K562 (cell line): ENCODE data around the gene ELK1. TPM values are rescaled to one million over a fixed set of nuclear protein-coding genes. Genes with fewer than 3 reads are reported as not detected.
A peak's percentile ranks its signal among the peaks of the same experiment; 100 is the strongest.

Experiments
- ATAC-seq: fragments of 200-7000 bp; cut with Tn5 transposase; 3 replicates; pipeline ENCODE4 v1.9.1; 2020; ENCODE audit warnings: moderate library complexity
- BruUV-seq: library from RNA; stranded (reverse); fragments of 400-500 nt; replicated peaks from 2 replicates; lab custom pipeline; 2021; lab: Mats Ljungman, UMichigan
- CTCF ChIA-PET: fragments of 300-600 bp; formaldehyde crosslinking; extraction: SDS; loops from one replicate; lab custom pipeline; 2021; ENCODE audit warnings: low intra/inter-chr PET ratio; lab: Yijun Ruan, JAX
- POLR2A ChIA-PET: fragments of 300-600, 350-650 bp; sonication (Branson Sonifier 250); formaldehyde crosslinking; extraction: SDS; loops from one replicate; lab custom pipeline; 2021; ENCODE audit warnings: antibody characterized with exemption, inconsistent platforms; lab: Yijun Ruan, JAX
- DNase-seq, 4 experiments: peaks; one replicate each; pipeline versions ENCODE4 v3.0.0 to v3.0.0-alpha.2; 2011 to 2018; ENCODE audit warnings: low spot score in 3 of 4, mixed read lengths in 3 of 4; ENCODE audit errors: extremely low read depth in 1 of 4
- FAIRE-seq: peaks from 2 replicates; lab custom pipeline; 2011; peaks lifted over from hg19 to GRCh38; lab: Jason Lieb, UNC
- H2AFZ ChIP-seq: 2 replicates; pipeline ENCODE4 v1.6.0; 2011; ENCODE audit warnings: low read depth, low read length, control low read depth, inconsistent platforms
- H3K27ac ChIP-seq: fragments of 200-600 bp; 3 replicates; pipeline ENCODE4 v1.8.0; 2011; ENCODE audit warnings: low read depth, mild to moderate bottlenecking, control low read depth, inconsistent platforms, low read length, moderate library complexity, mixed read lengths; ENCODE audit errors: extremely low read depth
- H3K27me3 ChIP-seq, 2 experiments: fragments of 300-600 bp in 1 of 2; 2 replicates in 1 of 2; 3 replicates in 1 of 2; pipeline versions ENCODE4 v1.6.0 to v1.8.0; 2011; ENCODE audit warnings: inconsistent platforms in 2 of 2, low read length in 2 of 2, mild to moderate bottlenecking in 1 of 2, mixed read lengths in 1 of 2, moderate library complexity in 1 of 2; ENCODE audit not compliant: control insufficient read depth in 2 of 2, insufficient read depth in 2 of 2
- H3K36me3 ChIP-seq: fragments of 300-600 bp; 3 replicates; pipeline ENCODE4 v1.8.0; 2011; ENCODE audit warnings: mild to moderate bottlenecking, low read length, inconsistent platforms; ENCODE audit not compliant: control insufficient read depth, insufficient read depth
- H3K4me1 ChIP-seq, 2 experiments: fragments of 200-600 bp in 1 of 2; replicated peaks in 1 of 2; 2 replicates in 1 of 2; 3 replicates in 1 of 2; pipeline versions ENCODE4 v1.5.1 to v1.8.0; 2011; ENCODE audit warnings: inconsistent platforms in 2 of 2, low read length in 2 of 2, mild to moderate bottlenecking in 1 of 2, mixed read lengths in 1 of 2, moderate library complexity in 1 of 2; ENCODE audit not compliant: control insufficient read depth in 2 of 2, insufficient read depth in 2 of 2
- H3K4me2 ChIP-seq: 2 replicates; pipeline ENCODE4 v1.6.1; 2011; ENCODE audit warnings: low read length, control low read depth, inconsistent platforms, mixed read lengths; ENCODE audit not compliant: insufficient read depth
- H3K4me3 ChIP-seq: fragments of 200-600 bp; sonication (generic), shearing (Covaris generic); 2 replicates; pipeline ENCODE4 v1.5.1; 2016; ENCODE audit warnings: control low read depth, inconsistent platforms
- H3K79me2 ChIP-seq: fragments of 200-600 bp; 3 replicates; pipeline ENCODE4 v1.8.0; 2011; ENCODE audit warnings: low read length, inconsistent platforms; ENCODE audit not compliant: control insufficient read depth, insufficient read depth
- H3K9ac ChIP-seq, 2 experiments: 2 replicates each; pipeline versions ENCODE4 v1.6.0 to v1.6.1; 2011; ENCODE audit warnings: low read depth in 2 of 2, low read length in 2 of 2, control low read depth in 1 of 2, inconsistent platforms in 1 of 2, mild to moderate bottlenecking in 1 of 2, mixed read lengths in 1 of 2; ENCODE audit not compliant: insufficient read depth in 1 of 2
- H3K9me1 ChIP-seq: one replicate; pipeline ENCODE4 v1.6.0; 2011; ENCODE audit warnings: inconsistent platforms, mild to moderate bottlenecking, low read length, moderate library complexity; ENCODE audit not compliant: control insufficient read depth, insufficient read depth
- H3K9me3 ChIP-seq: replicated peaks from 2 replicates; pipeline ENCODE4 v1.5.1; 2011; ENCODE audit warnings: low read depth, low read length, inconsistent platforms; ENCODE audit not compliant: control insufficient read depth, insufficient read depth
- H4K20me1 ChIP-seq: replicated peaks from 2 replicates; pipeline ENCODE4 v1.6.1; 2011; ENCODE audit warnings: low read length, inconsistent platforms, mixed read lengths; ENCODE audit not compliant: control insufficient read depth, insufficient read depth
- CTCF ChIP-seq, 3 experiments: IDR thresholded peaks in 2 of 3; conservative IDR thresholded peaks in 1 of 3; 2 replicates each; pipeline ENCODE4 v1.5.1; 2011 to 2012; ENCODE audit warnings: low read length in 3 of 3, mild to moderate bottlenecking in 3 of 3, control low read depth in 2 of 3, improper control_type of control experiment in 1 of 3, inconsistent platforms in 1 of 3, low read depth in 1 of 3, mixed read lengths in 1 of 3, moderate library complexity in 1 of 3; ENCODE audit not compliant: insufficient read depth in 2 of 3
- E2F5 ChIP-seq: sonication (generic); formaldehyde crosslinking; IDR thresholded peaks from 2 replicates; pipeline ENCODE4 v1.8.0; 2022; ENCODE audit warnings: mild to moderate bottlenecking, missing genetic modification reagents
- JUNB ChIP-seq: fragments of 450-650 bp; formaldehyde crosslinking; conservative IDR thresholded peaks from 2 replicates; pipeline ENCODE4 v1.4.0; 2020; ENCODE audit warnings: mild to moderate bottlenecking
- KDM1A ChIP-seq, 2 experiments: fragments of 450-650 bp; IDR thresholded peaks; 2 replicates each; pipeline ENCODE4 v1.6.1; 2016; ENCODE audit warnings: mild to moderate bottlenecking in 2 of 2
- MAFF ChIP-seq: IDR thresholded peaks from 2 replicates; pipeline ENCODE4 v1.6.1; 2012; ENCODE audit warnings: low read length, improper control_type of control experiment
- MAFK ChIP-seq: IDR thresholded peaks from 2 replicates; pipeline ENCODE4 v1.6.1; 2011; ENCODE audit warnings: low read length, improper control_type of control experiment
- NCOA4 ChIP-seq: fragments of 450-650 bp; IDR thresholded peaks from 2 replicates; pipeline ENCODE4 v1.6.1; 2018; ENCODE audit warnings: mild to moderate bottlenecking; ENCODE audit not compliant: partially characterized antibody
- RAD51 ChIP-seq: fragments of 450-650 bp; IDR thresholded peaks from 2 replicates; pipeline ENCODE4 v1.7.1; 2016; ENCODE audit warnings: low read depth, mild to moderate bottlenecking, borderline replicate concordance
- RBM34 ChIP-seq: fragments of 200-400 bp; formaldehyde crosslinking; IDR thresholded peaks from 2 replicates; pipeline ENCODE4 v1.6.1; 2018; ENCODE audit warnings: low read length, borderline replicate concordance; ENCODE audit not compliant: insufficient read depth
- TRIM28 ChIP-seq: fragments of 450-650 bp; IDR thresholded peaks from 2 replicates; pipeline ENCODE4 v1.6.1; 2017
- ZNF449 ChIP-seq: fragments of 250-450 bp; sonication (Bioruptor Pico); IDR thresholded peaks from 2 replicates; pipeline ENCODE4 v1.8.0; 2022; ENCODE audit warnings: moderate library complexity, mild to moderate bottlenecking, inconsistent platforms
- ZNF696 ChIP-seq: fragments of 250-450 bp; sonication (Bioruptor Pico); conservative IDR thresholded peaks from 2 replicates; pipeline ENCODE4 v1.4.0; 2020; ENCODE audit warnings: mild to moderate bottlenecking, moderate library complexity
- WGBS: fragments of 100-300 bp; shearing (Covaris generic); methylation state at CpG from one replicate; pipeline ENCODE4 v1.1.6; 2016; ENCODE audit warnings: low coverage, mixed read lengths; ENCODE audit not compliant: insufficient coverage; ENCODE audit errors: missing lambda C conversion rate; 5-methylcytosine and 5-hydroxymethylcytosine counted together
- in situ Hi-C: fragments of 300-500 bp; cut with MboI; formaldehyde crosslinking; loops from 4 replicates; pipeline ENCODE4 v1.15.0; 2018; ENCODE audit warnings: inconsistent platforms, mixed read lengths
- intact Hi-C: fragments of 100-400 bp; cut with micrococcal nuclease; formaldehyde crosslinking; loops from 2 replicates; pipeline ENCODE4 v1.14.2; 2022
- polyA plus RNA-seq, 8 experiments: library from polyadenylated mRNA; depleted of rRNA in 4 of 8; stranded (reverse) in 5 of 8; unstranded in 3 of 8; fragments of >200 nt; fragmentation: Nextera tagmentation in 2 of 8; fragmentation: Illumina TruSeq in 1 of 8; extraction: Ambion mirVana in 2 of 8; extraction: Trizol in 1 of 8; gene quantifications; 2 replicates each; pipeline versions ENCODE4 v1.2.1 to v1.2.3, GENCODE V29; 2011 to 2014; ENCODE audit warnings: inconsistent platforms in 1 of 8, missing spikeins in 1 of 8
- total RNA-seq, 7 experiments: library from RNA; depleted of rRNA in 6 of 7; stranded (reverse); fragments of >200 nt in 6 of 7; fragmentation: Illumina TruSeq in 2 of 7; extraction: Trizol in 2 of 7; gene quantifications; 2 replicates each; pipeline versions ENCODE4 v1.2.1 to v1.2.3, GENCODE V29; 2011 to 2021; ENCODE audit warnings: low replicate concordance in 1 of 7

ELK1 gene
- total and polyA plus RNA-seq, 9 of the 15 experiments (the other 6 are each of a cell fraction or from before 2014, with no cell fraction given), result 4.4 to 74.9 (median 26.5) TPM

- ChIA-PET CTCF (no interaction called here), POLR2A (no interaction called here)
- no peak for TF ChIP-seq NCOA4
- no peak for TF ChIP-seq MAFK
- TF ChIP-seq JUNB (CRISPR knock-in tag), result no peak
- TF ChIP-seq KDM1A (IDR thresholded peaks at IDR 0.05), result 0 out of 4 replicates have a peak, but pooled peaks of 1 of the 2 experiments have one; percentile 15
- no peak for TF ChIP-seq RAD51
- Histone ChIP-seq H3K4me2 (no peak overlapping the region), H3K9me1 (peaks cover 5% of the 10 kb centered on the region), H3K9me3 (no peaks in the 10 kb centered on the region), H2AFZ (no peak overlapping the region), H4K20me1 (no peaks in the 10 kb centered on the region), H3K4me1 (peaks cover 9 to 21% of the 10 kb centered on the region in 2 experiments; a peak in 4 of 5 replicates), H3K79me2 (peaks cover 62% of the 10 kb centered on the region), H3K4me3 (no peak overlapping the region), H3K27me3 (no peaks in the 10 kb centered on the region), H3K36me3 (peaks cover 73% of the 10 kb centered on the region; the same call in 2 of the 3 replicates), H3K9ac (no peak overlapping the region), H3K27ac (no peak overlapping the region)
- no peak for FAIRE-seq
- BruUV-seq, result no TSS peak
- in situ Hi-C loops (no loop called here), intact Hi-C loops (loop anchor here (5.0 kb wide), 1 partner anchor 83 kb away; the partner anchor contains the start of gene ARAF)
- WGBS, result 67% methylated on average over 8 of the region's 10 CpGs
- no peak for ATAC-seq
- no peak for DNase-seq
Measured at GRCh38 chrX:47645530-47645929, 4.8 kb downstream of the ELK1 start.

- ChIA-PET POLR2A (interaction anchor here (0.7 to 1.2 kb wide), 3 partner anchors 26 to 407 kb away, joined by 3 read pairs; no protein-coding TSS in a partner anchor), CTCF (no interaction called here)
- no peak overlapping the region for H2AFZ ChIP-seq
- no peak overlapping the region for H3K4me2 ChIP-seq
- no peak overlapping the region for H3K4me3 ChIP-seq
- H3K27me3 ChIP-seq, result no peaks in the 10 kb centered on the region
- H3K9me3 ChIP-seq, result no peaks in the 10 kb centered on the region
- no TSS peak for BruUV-seq
- H3K27ac ChIP-seq, result no peak overlapping the region
- WGBS, result 78% methylated on average over 9 of the region's 12 CpGs
- intact Hi-C loops (loop anchor here (5.0 kb wide), 1 partner anchor 82 kb away; the partner anchor contains the start of gene ARAF), in situ Hi-C loops (no loop called here)
- peaks cover 9 to 21% of the 10 kb centered on the region in 2 experiments; a peak in 4 of 5 replicates for H3K4me1 ChIP-seq
- DNase-seq (peak in 2 of 4 experiments; percentile 33 to 39), FAIRE-seq (no peak), ATAC-seq (peak; percentile 75)
- H4K20me1 ChIP-seq, result no peaks in the 10 kb centered on the region
- H3K79me2 ChIP-seq, result peaks cover 54% of the 10 kb centered on the region
- peaks cover 5% of the 10 kb centered on the region for H3K9me1 ChIP-seq
- H3K9ac ChIP-seq, result no peak overlapping the region
- H3K36me3 ChIP-seq, result peaks cover 82% of the 10 kb centered on the region
- no peak for TF ChIP-seq TRIM28
- no peak for TF ChIP-seq ZNF696 (CRISPR knock-in tag)
- no peak for TF ChIP-seq ZNF449 (CRISPR knock-in tag)
- no peak for TF ChIP-seq RBM34
- peak; percentile 38 to 44 (median 43) for TF ChIP-seq CTCF (IDR thresholded peaks at IDR 0.05 in 2 of 3, conservative IDR thresholded peaks at IDR 0.05 in 1 of 3; ENCODE audit: insufficient read depth in 2 of 3, low read depth in 1 of 3, low read length in 3 of 3)
- no peak for TF ChIP-seq MAFF
- TF ChIP-seq E2F5, result no peak
Measured at GRCh38 chrX:47644557-47645091, 5.7 kb downstream of the ELK1 start.
